CD8-positive, alpha-beta memory T cell (primary cell): ENCODE results near the gene TPK1. TPM values are rescaled to one million over a fixed set of nuclear protein-coding genes. Genes with fewer than 3 reads are reported as not detected.

ENCODE experiments used
- CTCF ChIA-PET: fragments of 350-600 bp; sonication (Branson Sonifier 250); formaldehyde crosslinking; loops from one replicate; lab custom pipeline; 2021; ENCODE audit warnings: antibody characterized with exemption; lab: Charles Lee
- POLR2A ChIA-PET: fragments of 350-600 bp; sonication (Branson Sonifier 250); formaldehyde crosslinking; loops from one replicate; lab custom pipeline; 2021; ENCODE audit warnings: antibody characterized with exemption; lab: Charles Lee
- DNase-seq, 5 donors: peaks; one replicate each; pipeline versions ENCODE4 v3.0.0 to v3.0.0-alpha.2; 2020 to 2022; ENCODE audit warnings: mixed read lengths in 1 of 5
- H3K27ac ChIP-seq: one replicate; pipeline ENCODE4 v1.7.0; 2013; ENCODE audit warnings: low read depth, mild to moderate bottlenecking, low read length, moderate library complexity
- H3K27me3 ChIP-seq: 2 replicates; pipeline ENCODE4 v1.7.0; 2013; ENCODE audit warnings: low read length, mild to moderate bottlenecking; ENCODE audit not compliant: insufficient read depth, poor library complexity, severe bottlenecking
- H3K36me3 ChIP-seq: 2 replicates; pipeline ENCODE4 v1.7.0; 2013; ENCODE audit warnings: mild to moderate bottlenecking, low read length, moderate library complexity; ENCODE audit not compliant: insufficient read depth
- H3K4me1 ChIP-seq: 2 replicates; pipeline ENCODE4 v1.7.0; 2013; ENCODE audit warnings: mild to moderate bottlenecking, low read length, moderate library complexity; ENCODE audit not compliant: insufficient read depth
- H3K4me3 ChIP-seq: 2 replicates; pipeline ENCODE4 v1.7.0; 2013; ENCODE audit warnings: mild to moderate bottlenecking, low read length
- H3K9me3 ChIP-seq: 2 replicates; pipeline ENCODE4 v1.7.0; 2013; ENCODE audit warnings: mild to moderate bottlenecking, low read length
- H3K27ac Mint-ChIP-seq, 8 donors: one replicate each; pipeline ENCODE4 v1.8.0; 2020 to 2021; ENCODE audit warnings: mixed read lengths in 8 of 8, mild to moderate bottlenecking in 6 of 8, inconsistent platforms in 3 of 8, moderate library complexity in 3 of 8
- H3K27me3 Mint-ChIP-seq, 2 donors: one replicate each; pipeline ENCODE4 v1.8.0; 2020 to 2021; ENCODE audit warnings: mixed read lengths in 2 of 2, mild to moderate bottlenecking in 1 of 2, moderate library complexity in 1 of 2
- H3K36me3 Mint-ChIP-seq, 3 donors: one replicate each; pipeline ENCODE4 v1.8.0; 2020 to 2021; ENCODE audit warnings: mixed read lengths in 3 of 3, inconsistent platforms in 1 of 3, mild to moderate bottlenecking in 1 of 3
- H3K4me1 Mint-ChIP-seq, 3 donors: one replicate each; pipeline ENCODE4 v1.8.0; 2020 to 2021; ENCODE audit warnings: mixed read lengths in 3 of 3, inconsistent platforms in 1 of 3, mild to moderate bottlenecking in 1 of 3
- H3K4me3 Mint-ChIP-seq, 7 donors: one replicate each; pipeline ENCODE4 v1.8.0; 2020 to 2021; ENCODE audit warnings: mixed read lengths in 7 of 7, mild to moderate bottlenecking in 6 of 7, moderate library complexity in 4 of 7, inconsistent platforms in 2 of 7
- H3K9me3 Mint-ChIP-seq, 5 donors: one replicate each; pipeline ENCODE4 v1.8.0; 2020 to 2022; ENCODE audit warnings: mixed read lengths in 5 of 5, mild to moderate bottlenecking in 3 of 5, moderate library complexity in 2 of 5, inconsistent platforms in 1 of 5
- polyA plus RNA-seq: library from polyadenylated mRNA; unstranded; fragments of 300-500 nt; fragmentation: Illumina TruSeq; gene quantifications from one replicate; pipeline ENCODE4 v1.2.3, GENCODE V29; 2021
- total RNA-seq, 2 experiments: library from RNA; stranded (reverse); gene quantifications; one replicate each; pipeline ENCODE4 v1.2.3, GENCODE V29; 2021

Gene TPK1
- total RNA-seq, result 10 to 100 TPM; 18.0 to 19.0 TPM
- polyA plus RNA-seq, result 20.1 TPM

DNA sequence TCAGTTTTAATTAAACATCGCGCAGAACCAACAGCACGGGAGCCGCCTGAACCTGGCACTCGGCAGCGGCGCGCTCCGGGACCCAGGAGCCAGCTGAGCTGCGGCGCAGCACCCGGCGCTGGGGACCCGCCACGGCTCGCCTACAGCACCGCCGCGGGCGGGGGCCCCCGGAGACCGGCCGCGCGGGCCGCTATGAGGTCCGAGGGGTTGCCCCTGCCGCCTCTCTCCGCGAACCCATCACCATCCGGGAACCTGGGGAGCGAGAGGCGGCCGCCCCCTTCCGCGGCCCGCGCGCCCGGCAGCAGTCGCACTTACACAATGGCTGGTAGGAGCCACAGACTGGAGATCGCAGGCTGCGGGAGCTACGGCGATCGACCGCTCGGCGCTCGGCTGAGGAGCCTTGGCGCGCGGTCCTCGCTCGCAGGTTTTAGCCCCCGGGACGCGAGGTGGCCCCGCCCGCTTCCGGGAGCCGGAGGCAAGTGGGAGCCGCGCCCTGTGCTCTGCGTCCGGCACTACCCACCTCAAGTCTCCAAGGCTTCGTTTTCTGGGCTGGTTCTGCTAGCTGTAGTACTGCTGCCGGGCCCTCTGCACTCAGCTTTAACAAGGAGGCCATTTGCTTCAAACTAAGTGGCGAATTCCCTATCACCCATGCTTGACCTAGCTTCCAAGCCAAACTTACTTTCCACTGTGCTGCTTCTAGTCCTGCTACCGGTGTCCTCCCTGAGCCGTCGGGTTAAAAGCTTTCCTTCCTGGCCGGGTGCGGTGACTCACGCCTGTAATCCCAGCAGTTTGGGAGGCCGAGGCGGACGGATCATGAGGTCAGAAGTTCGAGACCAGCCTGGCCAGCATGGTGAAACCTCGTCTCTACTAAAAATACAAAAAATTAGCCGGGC, at the start of gene TPK1:
Gene TPK1 (minus strand): TSS at position 402 of the 893 bp plus-strand sequence. CDS start 451 bp downstream, outside the sequence.
- Mint-ChIP-seq H3K27me3 (no peaks in the 10 kb centered on the region), H3K4me3 (peak within 1 kb of the TSS; percentile 93 to 100 (median 96)), H3K27ac (peak within 1 kb of the TSS; percentile 92 to 98 (median 97)), H3K9me3 (peaks cover 0 to 9% (median 2%) of the 10 kb centered on the region in 5 donors), H3K4me1 (peaks cover 28 to 47% (median 38%) of the 10 kb centered on the region in 3 donors), H3K36me3 (peaks cover 5 to 26% (median 14%) of the 10 kb centered on the region in 3 donors)
- Histone ChIP-seq H3K4me3 (peak within 1 kb of the TSS; percentile 98), H3K9me3 (no peaks in the 10 kb centered on the region), H3K4me1 (peaks cover 40% of the 10 kb centered on the region), H3K36me3 (no peaks in the 10 kb centered on the region), H3K27me3 (no peaks in the 10 kb centered on the region), H3K27ac (peak within 1 kb of the TSS; percentile 87)
- peak; percentile 79 to 92 (median 91) for DNase-seq
- POLR2A ChIA-PET, result interaction anchor here (0.5 to 3.5 kb wide), 9 partner anchors 10 to 1547 kb away, joined by 3 to 95 read pairs (median 4); no protein-coding TSS in a partner anchor
- CTCF ChIA-PET, result interaction anchor here (0.7 to 3.2 kb wide), 16 partner anchors 10 to 99 kb away, joined by 3 to 22 read pairs (median 8); no protein-coding TSS in a partner anchor

DNA sequence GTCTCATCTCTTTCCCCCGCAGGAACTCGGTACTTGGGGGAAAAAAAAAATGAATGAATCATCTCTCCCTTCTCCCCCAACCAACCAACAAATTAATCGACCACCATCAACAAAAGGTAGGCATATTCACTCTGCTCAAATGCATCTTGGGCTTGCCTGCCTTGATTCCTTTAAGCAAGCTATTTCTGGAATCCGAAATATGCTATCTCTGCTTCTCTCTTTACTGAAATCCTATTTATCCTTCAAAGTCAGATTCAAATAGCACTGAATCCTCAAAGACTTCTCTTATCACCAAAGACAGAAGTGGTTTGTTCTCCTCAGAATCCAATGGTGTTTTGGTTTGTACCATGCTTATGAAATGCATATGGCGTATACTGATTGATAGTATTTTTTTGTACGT, 49.6 kb upstream of the TPK1 start:
- H3K36me3 ChIP-seq, result no peaks in the 10 kb centered on the region
- ChIA-PET POLR2A (no interaction called here), CTCF (no interaction called here)
- H3K9me3 Mint-ChIP-seq, result no peaks in the 10 kb centered on the region
- no peaks in the 10 kb centered on the region for H3K27me3 ChIP-seq
- H3K4me3 Mint-ChIP-seq, result no peak overlapping the region
- no peaks in the 10 kb centered on the region for H3K4me1 Mint-ChIP-seq
- H3K36me3 Mint-ChIP-seq, result no peaks in the 10 kb centered on the region
- H3K27me3 Mint-ChIP-seq, result no peaks in the 10 kb centered on the region
- H3K4me3 ChIP-seq, result no peak overlapping the region
- DNase-seq, result no peak
- H3K27ac ChIP-seq, result no peak overlapping the region
- peak overlapping the region in 1 of 8 donors; percentile 43 for H3K27ac Mint-ChIP-seq
- no peaks in the 10 kb centered on the region for H3K9me3 ChIP-seq
- no peaks in the 10 kb centered on the region for H3K4me1 ChIP-seq

DNA sequence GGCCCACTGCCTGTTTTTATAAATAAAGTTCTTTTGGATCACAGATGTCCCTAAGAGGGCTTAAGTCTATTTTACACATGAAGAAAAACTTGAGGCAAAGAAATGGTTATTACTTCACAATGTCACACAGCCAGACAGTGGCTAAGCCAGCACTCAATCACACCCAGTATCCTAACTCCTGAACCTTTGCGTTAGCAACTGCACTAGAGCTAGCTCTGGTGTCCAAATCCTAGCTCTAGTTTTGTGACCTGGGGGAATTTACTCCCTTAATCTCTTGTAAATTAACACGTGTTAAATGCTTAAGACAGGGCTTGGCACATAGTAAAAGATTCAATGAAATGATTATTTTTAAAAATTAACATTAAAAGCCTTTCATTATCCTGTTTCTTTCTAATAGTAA, 49.0 kb upstream of the TPK1 start:
- H3K4me1 Mint-ChIP-seq, result no peaks in the 10 kb centered on the region
- Histone ChIP-seq H3K4me1 (no peaks in the 10 kb centered on the region), H3K27me3 (no peaks in the 10 kb centered on the region), H3K9me3 (no peaks in the 10 kb centered on the region), H3K4me3 (no peak overlapping the region), H3K27ac (no peak overlapping the region), H3K36me3 (no peaks in the 10 kb centered on the region)
- no peaks in the 10 kb centered on the region for H3K36me3 Mint-ChIP-seq
- POLR2A ChIA-PET, result no interaction called here
- no peak for DNase-seq
- CTCF ChIA-PET, result no interaction called here
- H3K4me3 Mint-ChIP-seq, result no peak overlapping the region
- H3K27me3 Mint-ChIP-seq, result no peaks in the 10 kb centered on the region
- no peak overlapping the region for H3K27ac Mint-ChIP-seq
- no peaks in the 10 kb centered on the region for H3K9me3 Mint-ChIP-seq

DNA sequence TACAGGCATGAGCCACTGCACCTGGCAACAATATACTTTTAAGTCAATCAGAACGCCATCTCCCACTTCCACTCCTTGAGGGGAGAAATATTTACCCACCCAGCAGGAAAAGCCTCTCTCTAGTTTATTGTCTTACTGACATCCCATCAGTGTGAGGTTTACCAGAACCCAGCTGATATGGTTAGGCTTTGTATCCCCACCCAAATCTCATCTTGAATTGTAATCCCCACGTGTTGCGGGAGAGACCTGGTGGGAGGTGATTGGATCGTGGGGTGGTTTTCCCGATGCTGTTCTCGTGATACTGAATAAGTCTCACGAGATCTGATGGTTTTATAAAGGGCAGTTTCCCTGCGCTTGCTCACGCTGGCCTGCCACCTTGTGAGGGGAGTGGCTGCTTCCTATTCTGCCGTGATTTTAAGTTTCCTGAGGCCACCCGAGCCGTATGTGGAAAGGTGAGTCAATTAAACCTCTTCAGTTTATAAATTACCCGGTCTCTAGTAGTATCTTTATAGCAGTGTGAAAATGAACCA, 37.5 kb upstream of the TPK1 start:
- Mint-ChIP-seq H3K27me3 (peaks cover 20 to 47% of the 10 kb centered on the region in 2 donors), H3K4me1 (no peaks in the 10 kb centered on the region), H3K27ac (no peak overlapping the region), H3K36me3 (peaks cover 0 to 2% (median 0%) of the 10 kb centered on the region in 3 donors), H3K9me3 (no peaks in the 10 kb centered on the region), H3K4me3 (no peak overlapping the region)
- Histone ChIP-seq H3K27me3 (no peaks in the 10 kb centered on the region), H3K4me1 (no peaks in the 10 kb centered on the region), H3K27ac (no peak overlapping the region), H3K36me3 (no peaks in the 10 kb centered on the region), H3K9me3 (no peaks in the 10 kb centered on the region), H3K4me3 (no peak overlapping the region)
- no peak for DNase-seq
- ChIA-PET POLR2A (no interaction called here), CTCF (no interaction called here)

DNA sequence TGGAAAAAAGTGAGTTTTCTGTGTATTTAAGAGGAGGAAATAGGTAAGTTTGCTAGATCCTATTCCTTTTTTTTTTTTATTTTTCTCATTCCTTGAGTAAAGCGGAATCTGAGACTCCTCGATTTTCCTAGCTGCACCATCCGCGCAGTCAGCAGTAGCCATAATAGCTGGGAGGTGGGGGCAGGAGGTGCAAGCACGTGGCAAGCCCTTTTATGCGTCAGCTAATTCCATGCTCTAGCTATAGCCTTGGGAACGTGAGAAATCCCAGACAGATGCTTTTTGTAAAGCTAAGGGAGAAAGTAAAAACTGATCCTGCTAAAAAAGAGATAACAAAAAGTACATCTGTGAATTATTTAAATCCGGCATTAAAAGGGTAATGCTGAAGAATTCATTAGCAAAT, 33.2 kb upstream of the TPK1 start:
- H3K36me3 Mint-ChIP-seq, result peaks cover 0 to 5% (median 2%) of the 10 kb centered on the region in 3 donors
- H3K4me3 ChIP-seq, result no peak overlapping the region
- H3K27me3 ChIP-seq, result no peaks in the 10 kb centered on the region
- ChIA-PET POLR2A (no interaction called here), CTCF (no interaction called here)
- H3K9me3 ChIP-seq, result no peaks in the 10 kb centered on the region
- no peak overlapping the region for H3K4me3 Mint-ChIP-seq
- H3K4me1 Mint-ChIP-seq, result no peaks in the 10 kb centered on the region
- H3K36me3 ChIP-seq, result no peaks in the 10 kb centered on the region
- DNase-seq, result no peak
- H3K9me3 Mint-ChIP-seq, result peaks cover 0 to 2% (median 0%) of the 10 kb centered on the region in 5 donors
- no peaks in the 10 kb centered on the region for H3K4me1 ChIP-seq
- no peak overlapping the region for H3K27ac Mint-ChIP-seq
- no peak overlapping the region for H3K27ac ChIP-seq
- H3K27me3 Mint-ChIP-seq, result peaks cover 16 to 40% of the 10 kb centered on the region in 2 donors

DNA sequence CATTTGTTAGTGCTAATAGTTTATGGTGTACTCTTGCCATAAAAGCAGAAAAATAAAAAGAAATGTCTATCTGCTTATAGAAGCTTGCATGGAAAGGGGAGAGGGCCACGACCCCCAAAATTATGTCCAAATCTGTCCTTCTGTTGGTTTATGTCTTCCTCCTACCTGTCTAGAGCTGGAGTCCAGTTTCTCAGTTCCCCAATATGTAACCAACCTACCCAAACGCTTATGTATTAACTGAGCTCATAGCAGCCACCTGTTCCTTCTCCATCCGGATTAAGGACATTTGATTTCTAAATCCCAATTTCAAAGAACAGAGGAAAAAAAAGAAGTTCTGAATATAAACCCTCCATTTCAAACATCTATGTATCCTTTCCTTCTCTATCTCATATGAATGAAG, 30.3 kb upstream of the TPK1 start:
- H3K36me3 Mint-ChIP-seq, result peaks cover 0 to 5% (median 2%) of the 10 kb centered on the region in 3 donors
- CTCF ChIA-PET, result no interaction called here

DNA sequence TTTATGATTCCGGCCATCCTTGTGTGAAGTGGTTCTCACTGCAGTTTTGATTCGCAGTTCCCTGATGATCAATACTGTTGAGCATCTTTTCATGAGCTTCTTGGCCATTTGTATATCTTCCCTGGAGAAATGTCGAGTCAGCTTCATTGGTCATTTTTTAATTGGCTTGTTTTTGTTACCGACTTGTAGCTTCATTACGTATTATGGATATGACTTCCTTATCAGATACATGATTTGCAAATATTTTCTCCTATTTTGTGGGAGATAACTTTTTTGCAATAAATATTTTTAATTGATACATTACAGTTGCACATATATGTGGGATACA, 27.4 kb upstream of the TPK1 start:
- Mint-ChIP-seq H3K27me3 (peaks cover 7 to 26% of the 10 kb centered on the region in 2 donors), H3K4me1 (no peaks in the 10 kb centered on the region), H3K27ac (no peak overlapping the region), H3K36me3 (peaks cover 0 to 5% (median 0%) of the 10 kb centered on the region in 3 donors), H3K4me3 (no peak overlapping the region), H3K9me3 (peaks cover 0 to 2% (median 0%) of the 10 kb centered on the region in 5 donors)
- H3K4me1 ChIP-seq, result no peaks in the 10 kb centered on the region
- ChIA-PET POLR2A (no interaction called here), CTCF (no interaction called here)
- H3K9me3 ChIP-seq, result no peaks in the 10 kb centered on the region
- H3K27me3 ChIP-seq, result no peaks in the 10 kb centered on the region
- no peak overlapping the region for H3K4me3 ChIP-seq
- H3K27ac ChIP-seq, result no peak overlapping the region
- no peak for DNase-seq
- H3K36me3 ChIP-seq, result no peaks in the 10 kb centered on the region

More for the DNA sequence above, 30.3 kb upstream of the TPK1 start:
- H3K4me1 Mint-ChIP-seq, result no peaks in the 10 kb centered on the region
- no peak overlapping the region for H3K4me3 Mint-ChIP-seq
- POLR2A ChIA-PET, result no interaction called here
- H3K27ac Mint-ChIP-seq, result no peak overlapping the region
- no peak overlapping the region for H3K27ac ChIP-seq
- no peaks in the 10 kb centered on the region for H3K27me3 ChIP-seq
- peaks cover 0 to 2% (median 0%) of the 10 kb centered on the region in 5 donors for H3K9me3 Mint-ChIP-seq
- no peak for DNase-seq
- H3K4me3 ChIP-seq, result no peak overlapping the region
- no peaks in the 10 kb centered on the region for H3K4me1 ChIP-seq
- no peaks in the 10 kb centered on the region for H3K36me3 ChIP-seq
- H3K9me3 ChIP-seq, result no peaks in the 10 kb centered on the region
- peaks cover 14 to 28% of the 10 kb centered on the region in 2 donors for H3K27me3 Mint-ChIP-seq
